Measurements from ENCODE around the gene COMMD1.
"Not testable (repeated sequence)": the region's sequence is repeated elsewhere in the genome, so short reads cannot be mapped to it uniquely, and the experiment has no call there.

COMMD1 gene

GRCh38 chr2:62036761-62037250 lies 131.3 kb downstream of the COMMD1 start:
- no peak for DNase-seq

GRCh38 chr2:62038975-62039771 lies 133.7 kb downstream of the COMMD1 start:
- DNase-seq, result no peak

GRCh38 chr2:62040926-62041325 lies 135.5 kb downstream of the COMMD1 start:
- no peak for DNase-seq

- not testable (repeated sequence) for DNase-seq
Observed at GRCh38 chr2:62041701-62042385, 136.4 kb downstream of the COMMD1 start.

GRCh38 chr2:62042400-62042799 lies 136.9 kb downstream of the COMMD1 start:
- no peak for DNase-seq

GRCh38 chr2:62042944-62043343 lies 137.5 kb downstream of the COMMD1 start:
- no peak for DNase-seq

GRCh38 chr2:62045017-62045543 lies 139.6 kb downstream of the COMMD1 start:
- DNase-seq, result no peak

GRCh38 chr2:62046141-62046540 lies 140.7 kb downstream of the COMMD1 start:
- no peak for DNase-seq

- DNase-seq, result no peak
Observed at GRCh38 chr2:62050456-62051045, 145.1 kb downstream of the COMMD1 start.

- DNase-seq, result no peak
Observed at GRCh38 chr2:62054029-62054791, 148.7 kb downstream of the COMMD1 start.

GRCh38 chr2:62054916-62055450 lies 149.5 kb downstream of the COMMD1 start:
- no peak for DNase-seq

- DNase-seq, result no peak
Observed at GRCh38 chr2:62055724-62056336, 150.4 kb downstream of the COMMD1 start.

- no peak for DNase-seq
Observed at GRCh38 chr2:62056341-62056740, 150.9 kb downstream of the COMMD1 start.

GRCh38 chr2:62065243-62065642 lies 159.8 kb downstream of the COMMD1 start:
- no peak for DNase-seq

- no peak for DNase-seq
Observed at GRCh38 chr2:62071126-62071598, 165.7 kb downstream of the COMMD1 start.

- DNase-seq, result no peak
Observed at GRCh38 chr2:62071760-62072680, 166.5 kb downstream of the COMMD1 start.

GRCh38 chr2:62074233-62074632 lies 168.8 kb downstream of the COMMD1 start:
- DNase-seq, result no peak

- DNase-seq, result no peak
Observed at GRCh38 chr2:62076980-62077638, 171.6 kb downstream of the COMMD1 start.

- DNase-seq, result no peak
Observed at GRCh38 chr2:62084801-62085200, 179.3 kb downstream of the COMMD1 start.

- no peak for DNase-seq
Observed at GRCh38 chr2:62089658-62090057, 184.2 kb downstream of the COMMD1 start.
